Fibroblast of pulmonary artery (primary cell): ENCODE results near the gene THSD7B.

Source experiments
- DNase-seq: peaks from one replicate; pipeline ENCODE4 v3.0.0-alpha.2; 2010; ENCODE audit warnings: low read depth
- H3K4me3 ChIP-seq: replicated peaks from 2 replicates; pipeline ENCODE4 v1.5.1; 2011; ENCODE audit warnings: low read depth, mild to moderate bottlenecking, control low read depth, low read length, moderate library complexity
- TF ChIP-seq, protein P1 (sequence below): IDR thresholded peaks from 2 replicates; pipeline ENCODE4 v1.5.1; 2011; ENCODE audit warnings: mild to moderate bottlenecking, control low read depth, low read length, inconsistent platforms; ENCODE audit errors: missing control alignments

The THSD7B gene

DNA sequence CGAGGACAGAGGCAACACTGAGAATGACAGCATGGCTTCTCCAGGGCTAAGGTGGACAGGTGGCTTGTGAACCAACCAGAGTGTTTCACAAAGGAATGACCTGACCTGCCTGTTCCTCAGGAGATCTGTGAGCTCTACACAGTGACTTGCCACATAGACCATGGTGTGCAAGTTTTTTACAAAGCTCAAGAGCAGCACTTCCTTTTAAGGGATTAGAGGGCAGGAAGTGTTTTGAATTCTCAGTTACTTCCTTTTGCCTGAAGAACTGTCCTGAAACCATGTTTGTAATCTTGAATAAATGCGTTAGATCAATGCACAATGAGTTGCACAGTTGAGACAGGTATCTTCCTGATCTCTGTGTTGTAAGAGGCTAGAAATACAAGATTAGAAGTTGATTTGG is 421.9 kb downstream of the THSD7B start:
- DNase-seq, result no peak
- H3K4me3 ChIP-seq, result no peak overlapping the region
- TF ChIP-seq, protein P1, sequence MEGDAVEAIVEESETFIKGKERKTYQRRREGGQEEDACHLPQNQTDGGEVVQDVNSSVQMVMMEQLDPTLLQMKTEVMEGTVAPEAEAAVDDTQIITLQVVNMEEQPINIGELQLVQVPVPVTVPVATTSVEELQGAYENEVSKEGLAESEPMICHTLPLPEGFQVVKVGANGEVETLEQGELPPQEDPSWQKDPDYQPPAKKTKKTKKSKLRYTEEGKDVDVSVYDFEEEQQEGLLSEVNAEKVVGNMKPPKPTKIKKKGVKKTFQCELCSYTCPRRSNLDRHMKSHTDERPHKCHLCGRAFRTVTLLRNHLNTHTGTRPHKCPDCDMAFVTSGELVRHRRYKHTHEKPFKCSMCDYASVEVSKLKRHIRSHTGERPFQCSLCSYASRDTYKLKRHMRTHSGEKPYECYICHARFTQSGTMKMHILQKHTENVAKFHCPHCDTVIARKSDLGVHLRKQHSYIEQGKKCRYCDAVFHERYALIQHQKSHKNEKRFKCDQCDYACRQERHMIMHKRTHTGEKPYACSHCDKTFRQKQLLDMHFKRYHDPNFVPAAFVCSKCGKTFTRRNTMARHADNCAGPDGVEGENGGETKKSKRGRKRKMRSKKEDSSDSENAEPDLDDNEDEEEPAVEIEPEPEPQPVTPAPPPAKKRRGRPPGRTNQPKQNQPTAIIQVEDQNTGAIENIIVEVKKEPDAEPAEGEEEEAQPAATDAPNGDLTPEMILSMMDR, result no peak

DNA sequence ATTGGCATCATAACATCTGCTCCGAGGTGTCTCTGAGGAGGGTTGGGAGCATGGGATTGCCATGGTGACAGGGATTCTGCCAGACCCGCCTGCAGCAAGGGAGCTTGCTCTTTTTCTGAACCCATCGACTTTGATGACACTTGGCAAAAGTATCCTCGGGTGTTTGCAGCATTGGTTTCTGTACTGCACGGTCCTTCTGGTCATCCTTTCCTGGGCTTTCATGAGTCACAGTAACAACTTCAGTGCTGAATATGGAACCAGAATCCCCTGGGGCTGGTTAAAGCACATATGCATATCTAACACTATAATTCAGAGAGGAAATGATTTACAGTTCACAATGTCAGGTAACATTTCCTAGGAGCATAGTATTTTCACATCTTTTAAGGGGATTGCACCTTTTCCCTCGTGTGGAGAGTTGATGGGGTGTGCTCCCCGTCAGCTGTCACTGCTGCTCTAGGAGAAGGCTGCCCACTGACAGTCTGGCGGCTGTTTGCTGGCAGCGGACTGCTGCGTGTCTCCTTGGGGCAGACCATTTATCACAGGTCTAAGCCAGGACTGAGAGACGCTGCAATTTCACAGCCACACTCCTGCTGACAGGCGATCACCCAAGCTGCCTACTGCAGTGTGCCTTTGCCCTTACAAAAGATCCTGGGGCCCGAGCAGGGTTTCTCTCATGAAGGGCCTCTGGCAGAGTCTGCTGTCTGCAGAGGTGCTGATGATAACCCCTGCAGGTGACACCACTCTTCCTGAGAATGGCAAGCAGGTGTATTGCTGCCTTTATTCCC is 425.3 kb downstream of the THSD7B start:
- TF ChIP-seq, protein P1, result no peak
- no peak for DNase-seq
- H3K4me3 ChIP-seq, result no peak overlapping the region

DNA sequence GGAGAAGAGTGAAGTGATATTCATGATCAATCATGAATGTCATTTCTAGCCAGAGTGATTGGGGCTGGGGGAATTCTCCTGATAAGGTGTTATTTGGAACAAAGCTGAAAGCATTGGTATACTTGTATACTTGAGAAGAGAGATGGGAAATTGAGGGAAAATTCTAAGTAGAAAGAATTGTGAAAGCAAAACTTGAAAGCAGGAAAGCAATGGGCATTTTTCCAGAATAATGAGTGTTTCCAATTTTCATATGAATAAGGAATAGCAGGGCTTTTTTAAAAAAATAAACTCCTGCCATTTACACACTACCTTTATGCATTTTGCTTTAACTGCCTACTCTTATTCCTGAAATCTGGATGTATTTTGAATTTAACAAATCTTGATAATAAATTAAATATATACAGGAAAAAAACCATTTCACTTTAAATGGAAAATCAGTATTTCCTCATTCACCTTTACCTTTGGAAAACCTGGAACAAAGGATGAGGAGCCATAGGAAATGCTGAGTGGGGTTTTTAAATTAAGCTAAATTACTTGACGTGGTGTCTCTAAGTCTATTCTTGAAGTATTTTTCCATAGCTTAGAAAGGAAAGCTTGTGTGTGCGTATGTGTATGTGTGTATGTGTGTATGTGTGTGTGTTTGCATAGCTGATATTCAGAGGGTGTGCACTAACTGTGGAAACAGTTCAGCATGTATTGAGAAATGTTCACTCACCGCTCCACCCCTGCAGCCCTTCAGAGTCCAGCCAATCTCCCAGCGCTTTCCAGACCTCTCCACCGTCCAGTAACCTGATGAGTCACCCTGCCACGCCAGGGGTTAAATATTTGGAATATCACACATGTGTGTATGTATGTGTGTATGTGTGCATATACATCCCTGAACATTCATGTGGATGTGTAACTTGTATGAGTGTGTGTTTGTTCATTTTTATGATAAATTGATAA is 427.3 kb downstream of the THSD7B start:
- peak; percentile 16 for DNase-seq
- TF ChIP-seq, protein P1, result no peak

DNA sequence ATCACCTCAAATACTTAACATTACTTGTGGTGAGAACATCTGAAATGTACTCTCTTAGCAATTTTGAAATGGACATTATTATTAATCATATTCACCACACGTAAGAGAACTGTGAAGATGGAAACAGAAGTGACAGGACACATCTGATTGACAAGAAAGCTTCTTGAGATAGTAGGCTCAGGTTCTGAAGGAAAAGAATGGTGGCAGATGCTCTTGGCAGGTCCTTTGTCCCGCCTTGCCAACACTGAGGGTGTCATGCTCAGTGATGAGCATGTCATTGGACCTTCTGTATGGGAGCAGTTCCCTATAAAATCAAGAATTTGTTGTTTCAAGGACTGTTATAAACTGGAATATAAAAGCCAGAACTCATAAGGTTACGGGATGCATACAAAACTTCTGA is 428.1 kb downstream of the THSD7B start:
- no peak for DNase-seq
- TF ChIP-seq, protein P1, result no peak
- no peak overlapping the region for H3K4me3 ChIP-seq

More for the DNA sequence above, 427.3 kb downstream of the THSD7B start:
- no peak overlapping the region for H3K4me3 ChIP-seq

DNA sequence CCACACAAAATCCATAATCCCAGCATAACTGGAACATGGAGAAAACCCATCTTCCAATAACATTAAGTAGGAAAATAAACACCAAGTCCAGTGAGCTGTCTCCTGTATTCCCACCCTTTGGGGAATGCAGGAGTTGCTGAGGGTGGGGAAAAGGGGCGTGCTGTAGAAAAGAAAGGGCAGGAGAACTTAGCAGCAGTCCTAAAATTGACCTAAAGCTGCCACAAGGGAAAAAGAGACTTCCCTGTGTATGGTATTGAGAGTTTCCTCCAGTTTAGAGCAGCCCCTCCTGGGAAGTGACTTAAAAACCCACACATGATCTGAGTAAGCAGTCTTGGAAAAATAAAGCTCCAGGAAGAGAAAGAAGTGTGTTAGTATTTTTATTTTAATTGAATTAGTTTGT is 428.8 kb downstream of the THSD7B start:
- no peak overlapping the region for H3K4me3 ChIP-seq
- no peak for DNase-seq
- TF ChIP-seq, protein P1, result no peak

DNA sequence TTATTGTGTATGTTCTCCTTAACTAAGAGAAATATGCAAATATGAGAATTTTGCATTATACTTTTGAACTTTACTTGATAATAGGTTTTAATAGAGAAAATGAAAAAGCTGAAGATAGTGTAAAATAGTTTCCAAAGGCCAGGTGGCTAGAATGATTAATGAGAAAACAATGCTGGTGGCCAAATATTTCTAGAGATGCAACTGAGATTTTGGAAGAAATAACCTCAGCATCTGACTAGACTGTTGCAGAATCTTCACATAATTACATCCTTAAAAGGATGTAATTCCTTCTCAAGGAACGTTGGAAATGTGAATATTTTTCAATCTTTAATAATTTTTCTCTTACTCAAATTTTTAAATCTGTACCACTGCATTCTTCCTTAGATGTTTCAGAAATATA is 434.4 kb downstream of the THSD7B start:
- TF ChIP-seq, protein P1, result no peak
- DNase-seq, result no peak
- no peak overlapping the region for H3K4me3 ChIP-seq
